Nephron progenitor cell (in vitro differentiated cells): Measurements from ENCODE around the gene CDK3.

ENCODE experiments used
- DNase-seq: peaks from one replicate; pipeline ENCODE4 v3.0.0; 2021
- H3K27ac Mint-ChIP-seq: 2 replicates; pipeline ENCODE4 v1.8.0; 2021; ENCODE audit warnings: mild to moderate bottlenecking, moderate library complexity, mixed read lengths
- H3K27me3 Mint-ChIP-seq: 2 replicates; pipeline ENCODE4 v1.8.0; 2021; ENCODE audit warnings: mild to moderate bottlenecking, low read depth, mixed read lengths; ENCODE audit not compliant: poor library complexity
- H3K36me3 Mint-ChIP-seq: 2 replicates; pipeline ENCODE4 v1.8.0; 2021; ENCODE audit warnings: low read depth, mixed read lengths
- H3K4me1 Mint-ChIP-seq: 2 replicates; pipeline ENCODE4 v1.8.0; 2021; ENCODE audit warnings: mixed read lengths
- H3K4me3 Mint-ChIP-seq: 2 replicates; pipeline ENCODE4 v1.8.0; 2021; ENCODE audit warnings: mild to moderate bottlenecking, moderate library complexity, mixed read lengths
- H3K9me3 Mint-ChIP-seq: 2 replicates; pipeline ENCODE4 v1.8.0; 2021; ENCODE audit warnings: mild to moderate bottlenecking, moderate library complexity, mixed read lengths
- TF ChIP-seq, protein P1 (sequence below): fragments of 200-600 bp; sonication (generic); IDR thresholded peaks from 2 replicates; pipeline ENCODE4 v1.5.0; 2021; ENCODE audit warnings: antibody characterized with exemption

The CDK3 gene

DNA sequence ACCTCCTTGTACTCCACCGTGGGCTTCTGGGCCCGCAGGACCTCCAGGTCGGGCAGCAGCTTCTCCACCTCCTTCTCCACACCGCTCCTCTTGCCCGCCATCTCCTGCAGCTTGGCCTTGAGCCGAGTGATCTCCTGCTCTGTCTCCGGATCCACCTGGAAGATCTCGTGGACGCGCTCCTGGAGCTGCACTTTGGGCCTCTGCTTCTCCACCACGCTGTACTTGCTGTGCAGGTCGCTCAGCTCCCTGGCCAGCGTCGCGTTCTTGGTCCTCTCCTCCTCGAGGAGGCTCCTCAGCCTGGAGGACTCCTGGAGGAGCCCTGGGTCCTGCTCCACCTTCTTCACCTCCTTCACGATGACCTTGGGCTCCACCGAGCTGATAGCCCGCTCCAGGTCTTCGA is 8.8 kb downstream of the CDK3 start:
- TF ChIP-seq, protein P1, sequence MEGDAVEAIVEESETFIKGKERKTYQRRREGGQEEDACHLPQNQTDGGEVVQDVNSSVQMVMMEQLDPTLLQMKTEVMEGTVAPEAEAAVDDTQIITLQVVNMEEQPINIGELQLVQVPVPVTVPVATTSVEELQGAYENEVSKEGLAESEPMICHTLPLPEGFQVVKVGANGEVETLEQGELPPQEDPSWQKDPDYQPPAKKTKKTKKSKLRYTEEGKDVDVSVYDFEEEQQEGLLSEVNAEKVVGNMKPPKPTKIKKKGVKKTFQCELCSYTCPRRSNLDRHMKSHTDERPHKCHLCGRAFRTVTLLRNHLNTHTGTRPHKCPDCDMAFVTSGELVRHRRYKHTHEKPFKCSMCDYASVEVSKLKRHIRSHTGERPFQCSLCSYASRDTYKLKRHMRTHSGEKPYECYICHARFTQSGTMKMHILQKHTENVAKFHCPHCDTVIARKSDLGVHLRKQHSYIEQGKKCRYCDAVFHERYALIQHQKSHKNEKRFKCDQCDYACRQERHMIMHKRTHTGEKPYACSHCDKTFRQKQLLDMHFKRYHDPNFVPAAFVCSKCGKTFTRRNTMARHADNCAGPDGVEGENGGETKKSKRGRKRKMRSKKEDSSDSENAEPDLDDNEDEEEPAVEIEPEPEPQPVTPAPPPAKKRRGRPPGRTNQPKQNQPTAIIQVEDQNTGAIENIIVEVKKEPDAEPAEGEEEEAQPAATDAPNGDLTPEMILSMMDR, result no peak
- peaks cover 26% of the 10 kb centered on the region for H3K4me1 Mint-ChIP-seq
- H3K9me3 Mint-ChIP-seq, result no peaks in the 10 kb centered on the region

DNA sequence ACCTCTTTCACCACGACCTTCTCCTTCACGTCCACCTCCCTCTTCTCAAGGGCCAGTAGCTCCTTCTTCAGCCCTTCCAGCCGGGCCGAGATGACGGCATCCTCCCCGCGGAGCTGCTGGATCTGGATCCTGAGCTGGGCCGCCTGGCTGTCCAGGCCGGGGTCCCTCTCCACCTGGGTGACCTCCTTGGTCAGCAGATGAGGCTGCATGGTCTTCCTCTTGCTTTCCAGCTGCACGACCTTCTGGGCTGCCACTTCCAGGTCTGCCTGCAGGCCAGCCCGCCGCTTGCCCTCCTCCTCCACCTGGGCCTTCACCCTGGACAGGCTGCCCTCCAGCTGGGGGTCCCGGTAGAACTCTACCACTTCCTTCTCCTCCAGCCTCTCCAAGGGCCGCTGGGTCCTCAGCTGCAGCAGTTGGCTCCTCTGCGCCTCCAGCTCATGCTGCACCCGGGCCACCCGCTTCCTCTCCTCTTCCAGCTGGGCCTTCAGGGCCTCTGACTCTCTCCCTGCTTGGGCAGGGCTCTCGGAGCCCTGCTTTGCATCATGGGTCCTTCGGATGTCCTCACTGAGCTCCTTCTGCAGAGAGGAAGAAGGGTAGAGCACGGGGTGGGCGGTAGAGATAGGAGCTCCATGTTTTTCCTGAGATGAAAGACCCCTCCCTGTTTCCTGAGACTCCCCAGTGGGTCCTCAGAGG is 9.5 kb downstream of the CDK3 start:
- Mint-ChIP-seq H3K27ac (no peak overlapping the region), H3K4me1 (peaks cover 25% of the 10 kb centered on the region), H3K36me3 (peaks cover 8% of the 10 kb centered on the region), H3K27me3 (peaks cover 11% of the 10 kb centered on the region), H3K4me3 (no peak overlapping the region), H3K9me3 (no peaks in the 10 kb centered on the region)
- TF ChIP-seq, protein P1, result no peak
- no peak for DNase-seq

More for the DNA sequence above, 8.8 kb downstream of the CDK3 start:
- H3K27ac Mint-ChIP-seq, result peak overlapping the region; percentile 36
- no peak overlapping the region for H3K4me3 Mint-ChIP-seq
- no peak for DNase-seq
- H3K27me3 Mint-ChIP-seq, result peaks cover 11% of the 10 kb centered on the region
- H3K36me3 Mint-ChIP-seq, result peaks cover 8% of the 10 kb centered on the region

DNA sequence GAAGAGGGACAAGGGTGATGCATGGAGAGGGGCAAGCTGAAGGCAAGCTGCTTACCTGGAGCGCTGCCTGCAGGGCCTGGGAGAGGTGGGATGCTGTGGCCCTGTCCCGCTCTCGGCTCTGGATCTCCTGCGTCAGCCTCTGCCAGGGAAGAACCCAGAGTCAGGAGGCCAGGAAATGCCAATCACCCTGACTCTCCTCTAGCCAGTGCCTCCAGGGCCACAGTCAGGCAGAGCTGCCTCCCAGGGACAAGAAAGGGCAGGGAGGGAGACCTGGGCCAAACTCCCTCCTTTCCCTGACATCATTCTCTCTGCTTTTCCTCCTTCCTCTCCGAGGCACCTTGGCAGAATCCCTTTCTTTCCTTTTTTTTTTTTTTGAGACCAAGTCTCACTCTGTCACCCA is 11.3 kb downstream of the CDK3 start:
- Mint-ChIP-seq H3K27me3 (peaks cover 17% of the 10 kb centered on the region), H3K27ac (no peak overlapping the region), H3K4me1 (peaks cover 22% of the 10 kb centered on the region), H3K9me3 (no peaks in the 10 kb centered on the region), H3K36me3 (peaks cover 4% of the 10 kb centered on the region), H3K4me3 (no peak overlapping the region)
- TF ChIP-seq, protein P1, result no peak
- no peak for DNase-seq

DNA sequence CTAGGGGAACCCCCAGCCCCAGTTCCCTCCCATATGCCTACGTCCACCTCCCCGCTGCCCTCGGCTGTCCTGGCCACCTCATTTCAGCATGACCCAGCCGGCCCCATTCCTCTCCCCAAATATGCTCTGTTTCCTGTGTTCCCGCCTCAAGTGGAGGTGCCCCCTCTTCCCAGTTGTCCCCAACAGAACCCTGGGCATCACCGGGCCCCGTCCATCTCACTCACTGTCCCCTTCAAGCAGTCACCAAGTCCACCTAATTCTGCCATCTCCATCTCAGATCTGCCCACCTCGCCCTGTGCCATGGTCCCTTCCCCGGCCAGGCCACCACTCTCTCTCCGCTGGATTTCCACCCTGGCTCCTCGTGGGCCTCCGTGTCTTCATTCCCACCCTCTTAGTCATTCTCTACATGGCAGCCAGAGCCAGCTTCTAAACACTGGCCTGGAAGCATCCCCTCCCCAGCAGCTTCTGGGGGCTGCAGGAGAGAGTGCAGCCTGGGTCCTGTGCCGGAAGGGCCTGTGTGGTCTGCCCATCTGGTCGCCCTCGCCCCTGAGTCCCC is 12.8 kb downstream of the CDK3 start:
- no peak overlapping the region for H3K4me3 Mint-ChIP-seq
- peaks cover 4% of the 10 kb centered on the region for H3K36me3 Mint-ChIP-seq
- no peak overlapping the region for H3K27ac Mint-ChIP-seq
- H3K4me1 Mint-ChIP-seq, result peaks cover 22% of the 10 kb centered on the region
- peaks cover 24% of the 10 kb centered on the region for H3K27me3 Mint-ChIP-seq
- TF ChIP-seq, protein P1, result no peak
- no peak for DNase-seq
- no peaks in the 10 kb centered on the region for H3K9me3 Mint-ChIP-seq

DNA sequence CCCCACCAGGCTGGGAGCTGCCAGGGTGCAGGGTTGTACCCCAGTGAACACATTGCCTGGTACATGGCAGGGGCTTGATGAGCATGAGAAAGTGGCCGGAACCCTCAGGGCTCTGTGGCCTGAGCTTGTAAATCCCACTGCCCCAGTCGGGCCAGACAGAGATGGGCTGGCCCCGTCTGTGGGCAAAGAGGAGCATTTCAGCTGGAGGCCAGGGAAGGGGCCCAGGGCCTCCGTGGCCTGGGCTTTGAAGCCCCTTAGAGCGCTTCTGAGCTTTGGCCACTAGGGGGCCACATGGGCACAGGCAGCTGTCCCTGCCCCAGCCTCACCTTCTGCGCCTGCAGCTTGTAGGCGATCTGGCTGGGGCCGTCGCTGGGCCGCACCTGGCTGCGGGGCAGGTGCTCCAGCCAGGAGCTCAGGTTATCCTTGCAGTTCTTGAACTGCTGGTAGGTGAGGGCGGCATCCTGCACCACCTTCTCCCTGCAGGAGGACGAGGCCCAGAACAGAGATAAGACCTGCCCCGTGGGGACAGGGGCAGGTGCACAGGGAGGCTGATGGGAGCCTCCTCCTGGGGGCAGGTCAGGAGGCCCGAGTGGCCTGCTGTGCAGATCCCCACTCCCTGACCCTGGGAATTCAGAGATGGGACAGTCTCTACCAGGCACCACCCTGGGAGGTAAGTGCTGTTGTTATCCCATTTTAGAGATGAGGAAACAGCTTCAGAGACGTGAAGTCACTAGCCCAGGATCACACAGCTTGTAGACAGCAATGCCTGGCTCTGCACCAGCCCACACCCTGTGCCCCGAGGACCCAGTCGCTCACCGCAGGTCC is 13.7 kb downstream of the CDK3 start:
- DNase-seq, result peak; percentile 85
- H3K4me3 Mint-ChIP-seq, result no peak overlapping the region
- peaks cover 24% of the 10 kb centered on the region for H3K27me3 Mint-ChIP-seq
- H3K4me1 Mint-ChIP-seq, result peaks cover 21% of the 10 kb centered on the region
- TF ChIP-seq, protein P1, result peak; percentile 99
- H3K36me3 Mint-ChIP-seq, result peaks cover 3% of the 10 kb centered on the region
- no peaks in the 10 kb centered on the region for H3K9me3 Mint-ChIP-seq
- H3K27ac Mint-ChIP-seq, result no peak overlapping the region
